ENCODE results near the gene RPTOR. TPM values are rescaled to one million over a fixed set of nuclear protein-coding genes. Genes with fewer than 3 reads are reported as not detected.

Gene RPTOR
- polyA plus RNA-seq, 1 donor from 2014 or later = 8.0 TPM

- no peaks in the 10 kb centered on the region for H3K36me3 ChIP-seq (ENCODE audit: insufficient read depth, low read length)
- H3F3A ChIP-seq (ENCODE audit: insufficient read depth, low read length, poor library complexity, severe bottlenecking) = no peaks in the 10 kb centered on the region
- no peaks in the 10 kb centered on the region for H3K79me2 ChIP-seq (replicated peaks; ENCODE audit: insufficient read depth, low read length)
- H2AFZ ChIP-seq (ENCODE audit: low read depth, low read length) = no peak overlapping the region
- H3K27me3 ChIP-seq (ENCODE audit: insufficient read depth, low read depth, low read length) = no peaks in the 10 kb centered on the region
- no peak overlapping the region for H3K27ac ChIP-seq (ENCODE audit: low read length)
- H3K9me3 ChIP-seq (ENCODE audit: low read length) = no peaks in the 10 kb centered on the region
- H3K4me3 ChIP-seq (ENCODE audit: low read length) = no peak overlapping the region
- H4K20me1 ChIP-seq (ENCODE audit: insufficient read depth) = no peaks in the 10 kb centered on the region
- no peak overlapping the region for H3K4me2 ChIP-seq (ENCODE audit: low read length)
- no peak overlapping the region for H3K9ac ChIP-seq (ENCODE audit: low read length)
- no peak for TF ChIP-seq RAD21 (conservative IDR thresholded peaks at IDR 0.05)
- TF ChIP-seq SMC3 (conservative IDR thresholded peaks at IDR 0.05; ENCODE audit: poor library complexity) = no peak
- TF ChIP-seq, protein P1, sequence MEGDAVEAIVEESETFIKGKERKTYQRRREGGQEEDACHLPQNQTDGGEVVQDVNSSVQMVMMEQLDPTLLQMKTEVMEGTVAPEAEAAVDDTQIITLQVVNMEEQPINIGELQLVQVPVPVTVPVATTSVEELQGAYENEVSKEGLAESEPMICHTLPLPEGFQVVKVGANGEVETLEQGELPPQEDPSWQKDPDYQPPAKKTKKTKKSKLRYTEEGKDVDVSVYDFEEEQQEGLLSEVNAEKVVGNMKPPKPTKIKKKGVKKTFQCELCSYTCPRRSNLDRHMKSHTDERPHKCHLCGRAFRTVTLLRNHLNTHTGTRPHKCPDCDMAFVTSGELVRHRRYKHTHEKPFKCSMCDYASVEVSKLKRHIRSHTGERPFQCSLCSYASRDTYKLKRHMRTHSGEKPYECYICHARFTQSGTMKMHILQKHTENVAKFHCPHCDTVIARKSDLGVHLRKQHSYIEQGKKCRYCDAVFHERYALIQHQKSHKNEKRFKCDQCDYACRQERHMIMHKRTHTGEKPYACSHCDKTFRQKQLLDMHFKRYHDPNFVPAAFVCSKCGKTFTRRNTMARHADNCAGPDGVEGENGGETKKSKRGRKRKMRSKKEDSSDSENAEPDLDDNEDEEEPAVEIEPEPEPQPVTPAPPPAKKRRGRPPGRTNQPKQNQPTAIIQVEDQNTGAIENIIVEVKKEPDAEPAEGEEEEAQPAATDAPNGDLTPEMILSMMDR (IDR thresholded peaks at IDR 0.05; ENCODE audit: poor library complexity, severe bottlenecking) = no peak
- no peak for TF ChIP-seq EZH2 (IDR thresholded peaks at IDR 0.05; ENCODE audit: borderline replicate concordance, insufficient read depth, low read length, poor library complexity, severe bottlenecking)
- TF ChIP-seq EP300 (conservative IDR thresholded peaks at IDR 0.05; ENCODE audit: poor library complexity, severe bottlenecking) = no peak
- no peak for TF ChIP-seq TAF1 (IDR thresholded peaks at IDR 0.05; ENCODE audit: low read depth)
- TF ChIP-seq, protein P2, sequence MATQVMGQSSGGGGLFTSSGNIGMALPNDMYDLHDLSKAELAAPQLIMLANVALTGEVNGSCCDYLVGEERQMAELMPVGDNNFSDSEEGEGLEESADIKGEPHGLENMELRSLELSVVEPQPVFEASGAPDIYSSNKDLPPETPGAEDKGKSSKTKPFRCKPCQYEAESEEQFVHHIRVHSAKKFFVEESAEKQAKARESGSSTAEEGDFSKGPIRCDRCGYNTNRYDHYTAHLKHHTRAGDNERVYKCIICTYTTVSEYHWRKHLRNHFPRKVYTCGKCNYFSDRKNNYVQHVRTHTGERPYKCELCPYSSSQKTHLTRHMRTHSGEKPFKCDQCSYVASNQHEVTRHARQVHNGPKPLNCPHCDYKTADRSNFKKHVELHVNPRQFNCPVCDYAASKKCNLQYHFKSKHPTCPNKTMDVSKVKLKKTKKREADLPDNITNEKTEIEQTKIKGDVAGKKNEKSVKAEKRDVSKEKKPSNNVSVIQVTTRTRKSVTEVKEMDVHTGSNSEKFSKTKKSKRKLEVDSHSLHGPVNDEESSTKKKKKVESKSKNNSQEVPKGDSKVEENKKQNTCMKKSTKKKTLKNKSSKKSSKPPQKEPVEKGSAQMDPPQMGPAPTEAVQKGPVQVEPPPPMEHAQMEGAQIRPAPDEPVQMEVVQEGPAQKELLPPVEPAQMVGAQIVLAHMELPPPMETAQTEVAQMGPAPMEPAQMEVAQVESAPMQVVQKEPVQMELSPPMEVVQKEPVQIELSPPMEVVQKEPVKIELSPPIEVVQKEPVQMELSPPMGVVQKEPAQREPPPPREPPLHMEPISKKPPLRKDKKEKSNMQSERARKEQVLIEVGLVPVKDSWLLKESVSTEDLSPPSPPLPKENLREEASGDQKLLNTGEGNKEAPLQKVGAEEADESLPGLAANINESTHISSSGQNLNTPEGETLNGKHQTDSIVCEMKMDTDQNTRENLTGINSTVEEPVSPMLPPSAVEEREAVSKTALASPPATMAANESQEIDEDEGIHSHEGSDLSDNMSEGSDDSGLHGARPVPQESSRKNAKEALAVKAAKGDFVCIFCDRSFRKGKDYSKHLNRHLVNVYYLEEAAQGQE (IDR thresholded peaks at IDR 0.05; ENCODE audit: borderline replicate concordance) = no peak
- no peak for TF ChIP-seq MXI1 (conservative IDR thresholded peaks at IDR 0.05; ENCODE audit: poor library complexity, severe bottlenecking)
- TF ChIP-seq POLR2AphosphoS5 (IDR thresholded peaks at IDR 0.05) = no peak
- no peaks in the 10 kb centered on the region for H3K9me2 ChIP-seq (ENCODE audit: insufficient read depth, low read length)
Observed at GRCh38 chr17:80516171-80516932, 28.3 kb upstream of the RPTOR start.

DNA sequence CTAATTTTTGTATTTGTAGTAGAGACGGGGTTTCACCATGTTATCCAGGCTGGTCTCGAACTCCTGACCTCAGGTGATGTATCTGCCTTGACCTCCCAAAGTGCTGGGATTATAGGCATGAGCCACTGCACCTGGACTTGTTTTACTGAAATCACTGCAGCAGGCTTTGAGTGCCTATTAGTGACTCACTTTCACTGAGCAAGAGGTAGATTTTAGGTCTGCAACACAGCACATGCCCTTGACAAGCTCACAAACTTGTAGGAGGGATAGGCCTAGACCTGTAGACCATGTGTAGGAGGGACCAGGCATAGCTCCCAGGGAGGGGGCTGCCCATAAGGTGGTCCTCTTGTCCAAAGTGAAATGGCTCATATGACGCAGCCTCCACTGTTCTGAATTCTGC lies 27.0 kb upstream of the RPTOR start:
- H3K4me3 ChIP-seq (ENCODE audit: low read length) = no peak overlapping the region
- H4K20me1 ChIP-seq (ENCODE audit: insufficient read depth) = no peaks in the 10 kb centered on the region
- no peaks in the 10 kb centered on the region for H3F3A ChIP-seq (ENCODE audit: insufficient read depth, low read length, poor library complexity, severe bottlenecking)
- H3K9ac ChIP-seq (ENCODE audit: low read length) = no peak overlapping the region
- no peak for TF ChIP-seq RAD21 (conservative IDR thresholded peaks at IDR 0.05)
- TF ChIP-seq POLR2AphosphoS5 (IDR thresholded peaks at IDR 0.05) = no peak
- TF ChIP-seq, protein P1 (IDR thresholded peaks at IDR 0.05; ENCODE audit: poor library complexity, severe bottlenecking) = no peak
- no peak for TF ChIP-seq SMC3 (conservative IDR thresholded peaks at IDR 0.05; ENCODE audit: poor library complexity)
- no peaks in the 10 kb centered on the region for H3K9me3 ChIP-seq (ENCODE audit: low read length)
- H3K27me3 ChIP-seq (ENCODE audit: insufficient read depth, low read depth, low read length) = no peaks in the 10 kb centered on the region
- no peaks in the 10 kb centered on the region for H3K36me3 ChIP-seq (ENCODE audit: insufficient read depth, low read length)
- no peaks in the 10 kb centered on the region for H3K9me2 ChIP-seq (ENCODE audit: insufficient read depth, low read length)
- H2AFZ ChIP-seq (ENCODE audit: low read depth, low read length) = no peak overlapping the region
- H3K4me2 ChIP-seq (ENCODE audit: low read length) = no peak overlapping the region
- H3K27ac ChIP-seq (ENCODE audit: low read length) = no peak overlapping the region
- no peaks in the 10 kb centered on the region for H3K79me2 ChIP-seq (replicated peaks; ENCODE audit: insufficient read depth, low read length)
